Lung (tissue), 12 donors: ENCODE results near the gene PAX4. TPM values are rescaled to one million over a fixed set of nuclear protein-coding genes. Genes with fewer than 3 reads are reported as not detected.

ENCODE experiments used
- ATAC-seq: fragments of 200-7000 bp; cut with Tn5 transposase; one replicate; pipeline ENCODE4 v1.9.1; 2020; ENCODE audit warnings: moderate number of reproducible peaks; ENCODE audit not compliant: insufficient read depth, low FRiP score
- DNase-seq, 3 donors: peaks; one replicate each; pipeline ENCODE4 v3.0.0-alpha.2; 2013 to 2017
- H3K27ac ChIP-seq, 2 donors: one replicate each; pipeline ENCODE4 v1.5.1; 2013; ENCODE audit warnings: mild to moderate bottlenecking in 2 of 2, moderate library complexity in 2 of 2, control low read depth in 1 of 2, inconsistent platforms in 1 of 2, low read depth in 1 of 2, low read length in 1 of 2
- H3K27me3 ChIP-seq, 3 donors: one replicate each; pipeline ENCODE4 v1.5.1; 2013; ENCODE audit warnings: low read length in 2 of 3; ENCODE audit not compliant: control insufficient read depth in 3 of 3, insufficient read depth in 3 of 3
- H3K36me3 ChIP-seq, 4 donors: one replicate each; pipeline ENCODE4 v1.5.1; 2013; ENCODE audit warnings: low read length in 4 of 4, mild to moderate bottlenecking in 1 of 4, moderate library complexity in 1 of 4; ENCODE audit not compliant: control insufficient read depth in 4 of 4, insufficient read depth in 4 of 4
- H3K4me1 ChIP-seq, 5 donors: one replicate each; pipeline ENCODE4 v1.5.1; 2013; ENCODE audit warnings: low read length in 5 of 5, mild to moderate bottlenecking in 2 of 5, moderate library complexity in 1 of 5; ENCODE audit not compliant: control insufficient read depth in 5 of 5, insufficient read depth in 5 of 5
- H3K4me3 ChIP-seq: one replicate; pipeline ENCODE4 v1.5.1; 2013; ENCODE audit warnings: mild to moderate bottlenecking, control low read depth, moderate library complexity
- H3K9ac ChIP-seq, 2 donors: one replicate each; pipeline ENCODE4 v1.5.1; 2013; ENCODE audit warnings: low read length in 2 of 2, control low read depth in 1 of 2; ENCODE audit not compliant: insufficient read depth in 1 of 2
- H3K9me3 ChIP-seq, 4 donors: one replicate each; pipeline ENCODE4 v1.5.1; 2013; ENCODE audit warnings: low read length in 3 of 4, mild to moderate bottlenecking in 1 of 4, moderate library complexity in 1 of 4; ENCODE audit not compliant: control insufficient read depth in 4 of 4, insufficient read depth in 3 of 4
- WGBS, 2 donors: extraction: QIAGEN DNeasy Blood & Tissue Kit; methylation state at CpG; one replicate each; pipeline ENCODE4 v1.1.7; 2013; 5-methylcytosine and 5-hydroxymethylcytosine counted together
- polyA plus RNA-seq, 2 donors: library from polyadenylated mRNA; stranded (reverse); fragments of 200-250 nt; gene quantifications; one replicate each; pipeline ENCODE4 v1.2.1, GENCODE V29; 2013
- total RNA-seq, 2 donors: library from RNA; depleted of rRNA in 1 of 2; stranded (reverse); fragments of >200 nt in 1 of 2; gene quantifications; one replicate each; pipeline ENCODE4 v1.2.1, GENCODE V29; 2014 to 2021
- TF ChIP-seq, protein P1 (sequence below): IDR thresholded peaks from 2 replicates; pipeline ENCODE4 v1.5.1; 2012; ENCODE audit warnings: mild to moderate bottlenecking; ENCODE audit errors: control extremely low read depth, extremely low read depth
- donor health status: control.
- donor health status: control.
- donor health status: Bipolar disorder and iron deficiency.
- donor health status: healthy.
- donor health status: DM: yes; HTN: yes; CAD: no.

The PAX4 gene
- total and polyA plus RNA-seq, 4 donors = not detected

DNA sequence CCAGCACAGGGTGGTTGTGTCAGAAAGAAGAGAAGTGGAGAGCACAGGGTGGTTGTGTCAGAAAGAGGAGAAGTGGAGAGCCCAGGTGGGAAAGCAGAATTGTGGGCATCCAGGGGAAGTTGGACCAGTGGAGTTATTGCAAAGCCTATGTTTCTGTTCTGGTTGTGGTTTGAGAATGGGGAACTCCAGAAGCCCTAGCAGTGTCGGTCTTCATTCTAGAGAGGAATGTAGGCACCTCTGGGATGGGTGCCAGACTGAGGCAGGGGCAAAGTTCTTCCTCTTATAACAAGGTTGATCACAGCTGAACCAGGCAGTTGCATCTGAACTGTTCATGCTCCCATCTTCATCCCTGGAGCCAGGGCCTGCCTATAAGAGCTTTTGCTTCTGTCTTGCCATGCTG is 23.5 kb downstream of the PAX4 start:
- DNase-seq (no peak), ATAC-seq (no peak)
- H3K4me3 ChIP-seq = no peak overlapping the region
- no peak overlapping the region for H3K9ac ChIP-seq
- no peaks in the 10 kb centered on the region for H3K27me3 ChIP-seq
- peaks cover 0 to 2% (median 0%) of the 10 kb centered on the region in 4 donors for H3K9me3 ChIP-seq
- H3K27ac ChIP-seq = no peak overlapping the region
- 20 to 48% methylated on average over 1 of the region's 1 CpG for WGBS, 2 donors
- peaks cover 3 to 18% (median 13%) of the 10 kb centered on the region in 4 donors for H3K36me3 ChIP-seq
- TF ChIP-seq, protein P1, sequence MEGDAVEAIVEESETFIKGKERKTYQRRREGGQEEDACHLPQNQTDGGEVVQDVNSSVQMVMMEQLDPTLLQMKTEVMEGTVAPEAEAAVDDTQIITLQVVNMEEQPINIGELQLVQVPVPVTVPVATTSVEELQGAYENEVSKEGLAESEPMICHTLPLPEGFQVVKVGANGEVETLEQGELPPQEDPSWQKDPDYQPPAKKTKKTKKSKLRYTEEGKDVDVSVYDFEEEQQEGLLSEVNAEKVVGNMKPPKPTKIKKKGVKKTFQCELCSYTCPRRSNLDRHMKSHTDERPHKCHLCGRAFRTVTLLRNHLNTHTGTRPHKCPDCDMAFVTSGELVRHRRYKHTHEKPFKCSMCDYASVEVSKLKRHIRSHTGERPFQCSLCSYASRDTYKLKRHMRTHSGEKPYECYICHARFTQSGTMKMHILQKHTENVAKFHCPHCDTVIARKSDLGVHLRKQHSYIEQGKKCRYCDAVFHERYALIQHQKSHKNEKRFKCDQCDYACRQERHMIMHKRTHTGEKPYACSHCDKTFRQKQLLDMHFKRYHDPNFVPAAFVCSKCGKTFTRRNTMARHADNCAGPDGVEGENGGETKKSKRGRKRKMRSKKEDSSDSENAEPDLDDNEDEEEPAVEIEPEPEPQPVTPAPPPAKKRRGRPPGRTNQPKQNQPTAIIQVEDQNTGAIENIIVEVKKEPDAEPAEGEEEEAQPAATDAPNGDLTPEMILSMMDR = no peak
- H3K4me1 ChIP-seq = peaks cover 0 to 4% (median 0%) of the 10 kb centered on the region in 5 donors

DNA sequence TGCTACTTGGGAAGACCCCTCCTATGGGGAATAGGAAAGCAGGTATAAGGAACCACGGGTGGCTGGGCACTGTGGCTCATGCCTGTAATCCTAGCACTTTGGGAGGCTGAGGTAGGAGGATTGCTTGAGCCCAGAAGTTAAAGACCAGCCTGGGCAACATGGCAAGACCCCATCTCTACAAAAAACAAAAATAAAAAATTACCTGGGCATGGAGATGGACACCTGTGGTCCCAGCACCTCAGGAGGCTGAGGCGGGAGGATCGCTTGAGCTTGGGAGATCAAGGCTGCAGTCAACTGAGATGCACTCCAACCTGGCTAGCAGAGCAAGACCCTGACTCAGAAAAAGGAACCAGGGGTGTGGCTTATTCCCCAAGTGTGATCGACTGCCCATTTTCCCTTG is 25.4 kb downstream of the PAX4 start:
- DNase-seq (no peak), ATAC-seq (no peak)
- H3K4me3 ChIP-seq = no peak overlapping the region
- H3K4me1 ChIP-seq = peaks cover 0 to 15% (median 8%) of the 10 kb centered on the region in 5 donors
- 78 to 79% methylated on average over 4 of the region's 4 CpGs for WGBS, 2 donors
- no peaks in the 10 kb centered on the region for H3K27me3 ChIP-seq
- no peaks in the 10 kb centered on the region for H3K9me3 ChIP-seq
- TF ChIP-seq, protein P1 = no peak
- H3K9ac ChIP-seq = no peak overlapping the region
- no peak overlapping the region for H3K27ac ChIP-seq
- H3K36me3 ChIP-seq = peaks cover 3 to 18% (median 13%) of the 10 kb centered on the region in 4 donors

DNA sequence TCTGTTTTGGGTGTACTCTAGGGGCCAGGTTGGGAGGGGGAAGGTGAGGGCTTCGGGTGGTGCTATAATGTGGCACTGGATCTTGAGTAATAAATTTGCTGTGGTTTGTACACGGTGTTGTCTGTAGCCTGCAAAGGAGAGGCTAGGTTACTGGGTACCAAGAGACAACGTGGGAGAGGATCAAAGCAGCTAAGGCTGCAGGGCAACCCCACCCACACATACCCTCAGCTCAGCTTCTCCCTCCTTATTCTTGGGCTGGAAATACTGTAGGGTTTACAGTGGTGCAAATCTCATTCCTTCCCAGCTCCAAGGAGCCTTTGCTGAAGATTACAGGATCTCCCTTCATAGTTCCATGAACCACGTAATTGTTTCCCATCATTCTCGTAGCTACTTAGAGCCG is 26.4 kb downstream of the PAX4 start:
- 77 to 86% methylated on average over 6 of the region's 6 CpGs for WGBS, 2 donors
- ATAC-seq = no peak
- H3K27ac ChIP-seq = no peak overlapping the region
- TF ChIP-seq, protein P1 = no peak
- no peaks in the 10 kb centered on the region for H3K9me3 ChIP-seq
- peaks cover 0 to 19% (median 10%) of the 10 kb centered on the region in 5 donors for H3K4me1 ChIP-seq
- no peaks in the 10 kb centered on the region for H3K27me3 ChIP-seq
- no peak overlapping the region for H3K4me3 ChIP-seq
- H3K9ac ChIP-seq = no peak overlapping the region
- DNase-seq = no peak
- peaks cover 3 to 18% (median 13%) of the 10 kb centered on the region in 4 donors for H3K36me3 ChIP-seq

DNA sequence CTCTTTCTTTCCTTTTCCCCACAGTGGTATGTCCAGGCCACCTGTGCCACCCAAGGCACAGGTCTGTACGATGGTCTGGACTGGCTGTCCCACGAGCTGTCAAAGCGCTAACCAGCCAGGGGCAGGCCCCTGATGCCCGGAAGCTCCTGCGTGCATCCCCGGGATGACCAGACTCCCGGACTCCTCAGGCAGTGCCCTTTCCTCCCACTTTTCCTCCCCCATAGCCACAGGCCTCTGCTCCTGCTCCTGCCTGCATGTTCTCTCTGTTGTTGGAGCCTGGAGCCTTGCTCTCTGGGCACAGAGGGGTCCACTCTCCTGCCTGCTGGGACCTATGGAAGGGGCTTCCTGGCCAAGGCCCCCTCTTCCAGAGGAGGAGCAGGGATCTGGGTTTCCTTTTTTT is 26.8 kb downstream of the PAX4 start:
- ATAC-seq (no peak), DNase-seq (no peak)
- TF ChIP-seq, protein P1 = no peak
- Histone ChIP-seq H3K4me1 (peaks cover 0 to 19% (median 10%) of the 10 kb centered on the region in 5 donors), H3K36me3 (peaks cover 3 to 18% (median 13%) of the 10 kb centered on the region in 4 donors), H3K27me3 (no peaks in the 10 kb centered on the region), H3K9me3 (no peaks in the 10 kb centered on the region), H3K27ac (no peak overlapping the region), H3K4me3 (no peak overlapping the region), H3K9ac (no peak overlapping the region)
- 94 to 97% methylated on average over 7 of the region's 7 CpGs for WGBS, 2 donors
